OCI-LY1 (cell line): Measurements from ENCODE around the gene E2F1.
"Not testable (repeated sequence)": the region's sequence is repeated elsewhere in the genome, so short reads cannot be mapped to it uniquely, and the experiment has no call there.

Experiments used
- H2AFZ ChIP-seq: fragments of 200-600 bp; sonication (generic), shearing (Covaris generic); 2 replicates; pipeline ENCODE4 v1.6.0; 2014; ENCODE audit warnings: antibody characterized with exemption, mild to moderate bottlenecking, low read length
- H3F3A ChIP-seq: fragments of 200-600 bp; sonication (generic), shearing (Covaris generic); 2 replicates; pipeline ENCODE4 v1.6.0; 2014; ENCODE audit warnings: mild to moderate bottlenecking, antibody characterized with exemption, low read length, moderate library complexity; ENCODE audit not compliant: insufficient read depth
- H3K27ac ChIP-seq: fragments of 200-600 bp; sonication (generic); 2 replicates; pipeline ENCODE4 v1.5.1; 2014; ENCODE audit warnings: low read length, mixed run types, mild to moderate bottlenecking, low read depth; ENCODE audit not compliant: poor library complexity, severe bottlenecking
- H3K27me3 ChIP-seq: fragments of 200-600 bp; sonication (generic); 2 replicates; pipeline ENCODE4 v1.6.0; 2014; ENCODE audit warnings: antibody characterized with exemption, mild to moderate bottlenecking, low read length, moderate library complexity; ENCODE audit not compliant: insufficient read depth
- H3K36me3 ChIP-seq: fragments of 200-600 bp; sonication (generic); 2 replicates; pipeline ENCODE4 v1.6.1; 2014; ENCODE audit warnings: mild to moderate bottlenecking, antibody characterized with exemption, low read length, moderate library complexity, mixed read lengths; ENCODE audit not compliant: insufficient read depth
- H3K4me1 ChIP-seq: fragments of 200-600 bp; sonication (generic); 2 replicates; pipeline ENCODE4 v1.5.1; 2014; ENCODE audit warnings: mild to moderate bottlenecking, low read length, moderate library complexity; ENCODE audit not compliant: insufficient read depth, severe bottlenecking
- H3K4me2 ChIP-seq: fragments of 200-600 bp; sonication (generic), shearing (Covaris generic); 2 replicates; pipeline ENCODE4 v1.6.1; 2014; ENCODE audit warnings: low read length
- H3K4me3 ChIP-seq: fragments of 200-600 bp; sonication (generic); 2 replicates; pipeline ENCODE4 v1.5.1; 2014; ENCODE audit warnings: low read length, low read depth, mild to moderate bottlenecking, mixed read lengths; ENCODE audit not compliant: poor library complexity, severe bottlenecking
- H3K79me2 ChIP-seq: fragments of 200-600 bp; shearing (Covaris generic); 2 replicates; pipeline ENCODE4 v1.6.1; 2016; ENCODE audit warnings: mixed run types, low read length, mixed read lengths; ENCODE audit not compliant: insufficient read depth
- H3K9ac ChIP-seq: fragments of 200-600 bp; sonication (generic), shearing (Covaris generic); 2 replicates; pipeline ENCODE4 v1.6.1; 2014; ENCODE audit warnings: mild to moderate bottlenecking, low read length, mixed read lengths
- H3K9me2 ChIP-seq: fragments of 200-600 bp; sonication (generic), shearing (Covaris generic); 2 replicates; pipeline ENCODE4 v1.6.1; 2014; ENCODE audit warnings: low read depth, mild to moderate bottlenecking, low read length, mixed read lengths
- H3K9me3 ChIP-seq: fragments of 200-600 bp; shearing (Covaris generic); 2 replicates; pipeline ENCODE4 v1.6.1; 2014; ENCODE audit warnings: low read length, mixed read lengths
- H4K20me1 ChIP-seq: fragments of 200-600 bp; sonication (generic), shearing (Covaris generic); 2 replicates; pipeline ENCODE4 v1.6.0; 2016; ENCODE audit warnings: mild to moderate bottlenecking, low read length; ENCODE audit not compliant: insufficient read depth
- EZH2 ChIP-seq: fragments of 200-600 bp; sonication (generic), shearing (Covaris generic); IDR thresholded peaks from 2 replicates; pipeline ENCODE4 v1.8.0; 2017; ENCODE audit warnings: borderline replicate concordance, mixed run types, mild to moderate bottlenecking, antibody characterized with exemption, low read length, moderate library complexity, mixed read lengths
- TF ChIP-seq, protein P1 (sequence below): fragments of 200-600 bp; sonication (generic), shearing (Covaris generic); IDR thresholded peaks from 2 replicates; pipeline ENCODE4 v1.5.1; 2017; ENCODE audit warnings: mild to moderate bottlenecking, antibody characterized with exemption, low read length, moderate library complexity, mixed read lengths

The E2F1 gene

DNA sequence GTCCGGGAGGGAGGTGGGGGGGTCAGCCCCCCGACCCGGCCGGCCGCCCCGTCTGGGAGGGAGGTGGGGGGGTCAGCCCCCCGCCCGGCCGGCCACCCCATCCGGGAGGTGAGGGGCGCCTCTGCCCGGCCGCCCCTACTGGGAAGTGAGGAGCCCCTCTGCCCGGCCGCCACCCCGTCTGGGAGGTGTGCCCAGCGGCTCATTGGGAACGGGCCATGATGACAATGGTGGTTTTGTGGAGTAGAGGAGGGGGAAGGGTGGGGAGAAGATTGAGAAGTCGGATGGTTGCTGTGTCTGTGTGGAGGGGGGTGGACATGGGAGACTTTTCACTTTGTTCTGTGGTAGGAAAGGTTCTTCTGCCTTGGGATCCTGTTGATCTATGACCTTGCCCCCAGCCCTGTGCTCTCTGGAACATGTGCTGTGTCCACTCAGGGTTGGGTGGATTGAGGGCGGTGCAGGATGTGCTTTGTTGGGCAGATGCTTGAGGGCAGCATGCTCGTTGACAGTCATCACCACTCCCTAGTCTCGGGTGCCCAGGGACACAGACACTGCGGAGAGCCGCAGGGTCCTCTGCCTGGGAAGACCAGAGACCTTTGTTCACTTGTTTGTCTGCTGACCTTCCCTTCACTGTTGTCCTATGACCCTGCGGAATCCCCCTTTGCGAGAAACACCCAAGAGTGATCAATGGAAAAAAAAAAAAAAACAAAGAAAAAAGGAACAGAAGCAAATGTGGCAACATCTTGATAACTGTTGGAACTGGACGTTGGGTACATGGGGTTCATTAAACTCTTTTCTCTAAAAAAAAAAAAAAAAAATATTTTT, 15.7 kb upstream of the E2F1 start:
- Histone ChIP-seq H4K20me1 (no peaks in the 10 kb centered on the region), H3K9ac (no peak overlapping the region), H3K4me3 (no peak overlapping the region), H3F3A (no peaks in the 10 kb centered on the region), H3K4me1 (no peaks in the 10 kb centered on the region), H2AFZ (no peak overlapping the region), H3K36me3 (peaks cover 10% of the 10 kb centered on the region), H3K27me3 (no peaks in the 10 kb centered on the region), H3K79me2 (no peaks in the 10 kb centered on the region), H3K9me2 (no peaks in the 10 kb centered on the region), H3K27ac (no peak overlapping the region), H3K4me2 (no peak overlapping the region), H3K9me3 (no peaks in the 10 kb centered on the region)
- TF ChIP-seq, protein P1, sequence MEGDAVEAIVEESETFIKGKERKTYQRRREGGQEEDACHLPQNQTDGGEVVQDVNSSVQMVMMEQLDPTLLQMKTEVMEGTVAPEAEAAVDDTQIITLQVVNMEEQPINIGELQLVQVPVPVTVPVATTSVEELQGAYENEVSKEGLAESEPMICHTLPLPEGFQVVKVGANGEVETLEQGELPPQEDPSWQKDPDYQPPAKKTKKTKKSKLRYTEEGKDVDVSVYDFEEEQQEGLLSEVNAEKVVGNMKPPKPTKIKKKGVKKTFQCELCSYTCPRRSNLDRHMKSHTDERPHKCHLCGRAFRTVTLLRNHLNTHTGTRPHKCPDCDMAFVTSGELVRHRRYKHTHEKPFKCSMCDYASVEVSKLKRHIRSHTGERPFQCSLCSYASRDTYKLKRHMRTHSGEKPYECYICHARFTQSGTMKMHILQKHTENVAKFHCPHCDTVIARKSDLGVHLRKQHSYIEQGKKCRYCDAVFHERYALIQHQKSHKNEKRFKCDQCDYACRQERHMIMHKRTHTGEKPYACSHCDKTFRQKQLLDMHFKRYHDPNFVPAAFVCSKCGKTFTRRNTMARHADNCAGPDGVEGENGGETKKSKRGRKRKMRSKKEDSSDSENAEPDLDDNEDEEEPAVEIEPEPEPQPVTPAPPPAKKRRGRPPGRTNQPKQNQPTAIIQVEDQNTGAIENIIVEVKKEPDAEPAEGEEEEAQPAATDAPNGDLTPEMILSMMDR, result no peak

DNA sequence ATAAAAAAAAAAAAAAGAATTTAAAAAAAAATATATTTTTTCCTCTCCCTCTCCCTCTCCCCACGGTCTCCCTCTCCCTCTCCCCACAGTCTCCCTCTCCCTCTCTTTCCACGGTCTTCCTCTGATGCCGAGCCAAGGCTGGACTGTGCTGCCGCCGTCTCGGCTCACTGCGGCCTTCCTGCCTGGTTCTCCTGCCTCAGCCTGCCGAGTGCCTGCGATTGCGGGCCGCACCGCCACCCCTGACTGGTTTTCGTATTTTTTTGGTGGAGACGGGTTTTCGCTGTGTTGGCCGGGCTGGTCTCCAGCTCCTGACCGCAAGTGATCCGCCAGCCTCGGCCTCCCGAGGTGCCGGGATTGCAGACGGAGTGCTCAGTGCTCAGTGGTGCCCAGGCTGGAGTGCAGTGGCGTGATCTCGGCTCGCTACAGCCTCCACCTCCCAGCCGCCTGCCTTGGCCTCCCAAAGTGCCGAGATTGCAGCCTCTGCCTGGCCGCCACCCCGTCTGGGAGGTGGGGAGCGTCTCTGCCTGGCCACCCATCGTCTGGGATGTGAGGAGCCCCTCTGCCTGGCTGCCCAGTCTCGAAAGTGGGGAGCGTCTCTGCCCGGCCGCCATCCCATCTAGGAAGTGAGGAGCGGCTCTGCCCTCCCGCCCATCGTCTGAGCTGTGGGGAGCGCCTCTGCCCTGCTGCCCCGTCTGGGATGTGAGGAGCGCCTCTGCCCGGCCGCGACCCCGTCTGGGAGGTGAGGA, 14.7 kb upstream of the E2F1 start:
- not testable (repeated sequence) for H3F3A ChIP-seq

GRCh38 chr20:33698966-33699365, 12.8 kb upstream of the E2F1 start:
- H3K9me3 ChIP-seq, H3F3A ChIP-seq, H3K9ac ChIP-seq, H3K36me3 ChIP-seq, H3K4me2 ChIP-seq, H4K20me1 ChIP-seq, H2AFZ ChIP-seq, H3K27me3 ChIP-seq, H3K79me2 ChIP-seq, H3K4me3 ChIP-seq, H3K27ac ChIP-seq, H3K9me2 ChIP-seq: not testable (repeated sequence)
- peaks cover 17% of the 10 kb centered on the region for H3K4me1 ChIP-seq

More for the DNA sequence above, 14.7 kb upstream of the E2F1 start:
- H3K9ac ChIP-seq, H3K9me3 ChIP-seq, H3K4me1 ChIP-seq, H3K9me2 ChIP-seq, H4K20me1 ChIP-seq, H3K4me2 ChIP-seq, H2AFZ ChIP-seq, H3K79me2 ChIP-seq, H3K4me3 ChIP-seq, H3K36me3 ChIP-seq, H3K27ac ChIP-seq, H3K27me3 ChIP-seq: not testable (repeated sequence)

GRCh38 chr20:33697129-33697528, 10.9 kb upstream of the E2F1 start:
- peaks cover 29% of the 10 kb centered on the region for H3K4me1 ChIP-seq
- H3K9me3 ChIP-seq, result no peaks in the 10 kb centered on the region
- H3K36me3 ChIP-seq, result no peaks in the 10 kb centered on the region
- H3K27ac ChIP-seq, result peak overlapping the region; percentile 20
- no peaks in the 10 kb centered on the region for H4K20me1 ChIP-seq
- no peaks in the 10 kb centered on the region for H3K9me2 ChIP-seq
- H3K4me2 ChIP-seq, result no peak overlapping the region
- no peak for TF ChIP-seq EZH2
- TF ChIP-seq, protein P1, result no peak
- H2AFZ ChIP-seq, result no peak overlapping the region
- no peaks in the 10 kb centered on the region for H3F3A ChIP-seq
- no peak overlapping the region for H3K4me3 ChIP-seq
- H3K27me3 ChIP-seq, result no peaks in the 10 kb centered on the region
- H3K9ac ChIP-seq, result no peak overlapping the region
- no peaks in the 10 kb centered on the region for H3K79me2 ChIP-seq
